ENCODE measurements around the gene TADA1. TPM values are rescaled to one million over a fixed set of nuclear protein-coding genes. Genes with fewer than 3 reads are reported as not detected.
"Not testable (repeated sequence)": the region's sequence is repeated elsewhere in the genome, so short reads cannot be mapped to it uniquely, and the experiment has no call there.

The TADA1 gene
- total and polyA plus RNA-seq, 8 donors = 5.4 to 43.8 (median 7.6) TPM

GRCh38 chr1:166839600-166840308, 36.3 kb downstream of the TADA1 start:
- Histone ChIP-seq H3K9me3 (no peaks in the 10 kb centered on the region), H3K27me3 (no peaks in the 10 kb centered on the region), H3K4me3 (peak overlapping the region; percentile 72 to 89 (median 74)), H3K36me3 (peaks cover 22 to 38% (median 38%) of the 10 kb centered on the region in 4 donors), H3K27ac (peak overlapping the region; percentile 89 to 94 (median 93)), H3K4me1 (peaks cover 52 to 63% (median 62%) of the 10 kb centered on the region in 4 donors)
- TF ChIP-seq POLR2A (IDR thresholded peaks at IDR 0.05) (no peak), EP300 (IDR thresholded peaks at IDR 0.05) (no peak), CTCF (IDR thresholded peaks at IDR 0.05) (no peak), POLR2AphosphoS5 (IDR thresholded peaks at IDR 0.05) (no peak)
- peak; percentile 57 to 82 for DNase-seq
- intact Hi-C loops (cut with DNase I; ENCODE audit: low total_unique reads) = no loop called here
- 0 to 3% (median 2%) methylated on average over 20 to 82 of the region's 82 CpGs for WGBS, 5 donors

GRCh38 chr1:166838766-166839599, 37.1 kb downstream of the TADA1 start, which contains the start of gene POGK:
Gene POGK, plus strand, starts transcription at chr1:166839475. Its CDS starts 1,482 bp downstream, at chr1:166840957.
- Histone ChIP-seq H3K4me3 (peak within 1 kb of the TSS; percentile 72 to 89 (median 74)), H3K4me1 (peaks cover 47 to 55% (median 54%) of the 10 kb centered on the region in 4 donors), H3K27ac (peak within 1 kb of the TSS; percentile 89 to 94 (median 93)), H3K36me3 (peaks cover 20 to 31% (median 31%) of the 10 kb centered on the region in 4 donors), H3K9me3 (no peaks in the 10 kb centered on the region), H3K27me3 (no peaks in the 10 kb centered on the region)
- TF ChIP-seq EP300 (IDR thresholded peaks at IDR 0.05) (no peak), POLR2A (IDR thresholded peaks at IDR 0.05) (peak in 1 of 4 donors; percentile 7), CTCF (IDR thresholded peaks at IDR 0.05) (no peak), POLR2AphosphoS5 (IDR thresholded peaks at IDR 0.05) (peak; percentile 79 to 93 (median 88))
- peak; percentile 89 to 98 for DNase-seq
- WGBS, 5 donors = 0 to 1% (median 1%) methylated on average over 34 to 63 of the region's 63 CpGs
- intact Hi-C loops (cut with DNase I; ENCODE audit: low total_unique reads) = no loop called here

- H3K9me3 ChIP-seq = no peaks in the 10 kb centered on the region
- WGBS, 5 donors = 96 to 98% (median 98%) methylated on average over 4 of the region's 4 CpGs
- peak in 1 of 2 donors; percentile 17 for DNase-seq
- H3K36me3 ChIP-seq = peaks cover 4 to 8% (median 8%) of the 10 kb centered on the region in 4 donors
- no peaks in the 10 kb centered on the region for H3K27me3 ChIP-seq
- TF ChIP-seq POLR2A (IDR thresholded peaks at IDR 0.05) (no peak), POLR2AphosphoS5 (IDR thresholded peaks at IDR 0.05) (no peak), CTCF (IDR thresholded peaks at IDR 0.05) (no peak), EP300 (IDR thresholded peaks at IDR 0.05) (no peak)
- H3K4me1 ChIP-seq = peaks cover 29 to 32% (median 32%) of the 10 kb centered on the region in 4 donors
- H3K4me3 ChIP-seq = no peak overlapping the region
- H3K27ac ChIP-seq = no peak overlapping the region
- intact Hi-C loops (cut with DNase I; ENCODE audit: low total_unique reads) = no loop called here
Observed at GRCh38 chr1:166836733-166837132, 39.3 kb downstream of the TADA1 start.

GRCh38 chr1:166829762-166830161, 46.3 kb downstream of the TADA1 start:
- DNase-seq; H3K4me3 ChIP-seq; H3K27me3 ChIP-seq; intact Hi-C loops (cut with DNase I; ENCODE audit: low total_unique reads); H3K36me3 ChIP-seq; H3K4me1 ChIP-seq; H3K27ac ChIP-seq: not testable (repeated sequence)
- WGBS, 5 donors = 47 to 82% (median 76%) methylated on average over 1 of the region's 1 CpG
- H3K9me3 ChIP-seq = peaks cover 0 to 32% (median 21%) of the 10 kb centered on the region in 4 donors

Data from stomach (tissue), 9 donors.